ENCODE measurements around the gene EXOC6B. TPM values are rescaled to one million over a fixed set of nuclear protein-coding genes. Genes with fewer than 3 reads are reported as not detected.

Gene EXOC6B
- total and polyA plus RNA-seq, 7 donors = 4.4 to 26.8 (median 14.1) TPM

DNA sequence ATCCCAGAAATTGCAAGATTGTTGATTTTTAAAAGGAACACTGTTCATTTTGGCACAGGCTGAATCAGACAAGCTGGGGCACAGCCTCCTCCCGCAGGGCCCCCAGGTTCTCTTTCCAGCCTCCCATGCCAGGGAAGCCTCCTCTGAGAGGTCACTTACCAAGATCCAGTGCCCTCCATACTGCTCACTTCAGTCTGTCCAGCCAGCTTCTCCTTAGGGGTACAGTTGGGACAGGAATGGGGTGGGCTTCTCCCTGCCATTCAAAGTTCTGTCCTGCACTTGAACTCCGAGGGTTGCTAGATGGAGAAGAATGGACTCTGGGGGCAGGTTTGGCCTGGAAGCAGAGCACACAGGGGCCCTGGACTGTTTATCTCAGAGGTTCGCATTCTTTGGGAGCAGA lies 670.7 kb downstream of the EXOC6B start:
- 89 to 97% (median 95%) methylated on average over 3 of the region's 3 CpGs for WGBS, 3 donors

DNA sequence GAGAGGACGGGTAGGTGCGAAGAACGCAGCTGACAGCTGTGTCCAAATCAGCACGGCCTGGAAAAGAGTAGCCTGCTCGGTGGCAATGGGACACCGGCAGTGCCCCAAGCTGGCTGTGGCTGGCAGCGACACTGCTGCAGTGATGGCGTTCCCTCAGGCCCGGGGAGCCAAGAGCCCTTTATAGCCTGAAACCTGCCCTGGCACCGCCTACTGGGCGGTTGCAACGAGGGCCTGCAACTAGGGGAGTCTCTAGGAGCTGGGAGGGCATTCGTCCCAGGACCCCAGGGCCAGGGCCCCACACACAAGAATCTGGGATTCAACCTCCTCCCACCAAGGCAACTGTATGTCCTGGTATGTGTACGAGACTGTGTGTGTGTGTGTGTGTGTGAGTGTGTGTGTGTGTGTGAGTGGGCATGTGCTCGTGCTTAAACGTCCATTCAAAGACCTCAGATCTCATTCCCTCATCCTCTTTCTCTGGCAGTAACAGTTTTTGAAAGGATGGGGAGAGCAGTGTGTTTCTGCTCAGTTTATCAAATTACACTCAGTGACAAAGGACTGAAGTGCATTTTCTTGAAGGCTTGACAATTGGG lies 671.4 kb downstream of the EXOC6B start:
- intact Hi-C loops (cut with DNase I) = loop anchor here (5.0 to 10.0 kb wide), 4 partner anchors 232 to 607 kb away; no protein-coding TSS in a partner anchor
- Histone ChIP-seq H3K4me3 (no peak overlapping the region), H3K27me3 (ENCODE audit: insufficient read depth in 3 of 3, low read length in 2 of 3) (peaks cover 0 to 15% (median 3%) of the 10 kb centered on the region in 3 donors), H3K36me3 (ENCODE audit: insufficient read depth in 1 of 2, low read depth in 1 of 2) (no peaks in the 10 kb centered on the region), H3K9me3 (no peaks in the 10 kb centered on the region), H3K4me1 (peaks cover 5% of the 10 kb centered on the region), H3K27ac (no peak overlapping the region)
- 32 to 54% (median 32%) methylated on average over 16 of the region's 16 CpGs for WGBS, 3 donors
- peak; percentile 39 to 61 (median 46) for ATAC-seq
- peak in 1 of 2 donors; percentile 55 for DNase-seq
- TF ChIP-seq, protein P1, sequence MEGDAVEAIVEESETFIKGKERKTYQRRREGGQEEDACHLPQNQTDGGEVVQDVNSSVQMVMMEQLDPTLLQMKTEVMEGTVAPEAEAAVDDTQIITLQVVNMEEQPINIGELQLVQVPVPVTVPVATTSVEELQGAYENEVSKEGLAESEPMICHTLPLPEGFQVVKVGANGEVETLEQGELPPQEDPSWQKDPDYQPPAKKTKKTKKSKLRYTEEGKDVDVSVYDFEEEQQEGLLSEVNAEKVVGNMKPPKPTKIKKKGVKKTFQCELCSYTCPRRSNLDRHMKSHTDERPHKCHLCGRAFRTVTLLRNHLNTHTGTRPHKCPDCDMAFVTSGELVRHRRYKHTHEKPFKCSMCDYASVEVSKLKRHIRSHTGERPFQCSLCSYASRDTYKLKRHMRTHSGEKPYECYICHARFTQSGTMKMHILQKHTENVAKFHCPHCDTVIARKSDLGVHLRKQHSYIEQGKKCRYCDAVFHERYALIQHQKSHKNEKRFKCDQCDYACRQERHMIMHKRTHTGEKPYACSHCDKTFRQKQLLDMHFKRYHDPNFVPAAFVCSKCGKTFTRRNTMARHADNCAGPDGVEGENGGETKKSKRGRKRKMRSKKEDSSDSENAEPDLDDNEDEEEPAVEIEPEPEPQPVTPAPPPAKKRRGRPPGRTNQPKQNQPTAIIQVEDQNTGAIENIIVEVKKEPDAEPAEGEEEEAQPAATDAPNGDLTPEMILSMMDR (IDR thresholded peaks at IDR 0.05) = no peak

More for the DNA sequence above, 670.7 kb downstream of the EXOC6B start:
- H3K36me3 ChIP-seq (ENCODE audit: insufficient read depth in 1 of 2, low read depth in 1 of 2) = no peaks in the 10 kb centered on the region
- no peaks in the 10 kb centered on the region for H3K9me3 ChIP-seq
- intact Hi-C loops (cut with DNase I) = loop anchor here in 1 of 2 donors (10.0 kb wide), 1 partner anchor 590 kb away; no protein-coding TSS in a partner anchor
- no peaks in the 10 kb centered on the region for H3K4me1 ChIP-seq
- TF ChIP-seq, protein P1 (IDR thresholded peaks at IDR 0.05) = no peak
- no peak overlapping the region for H3K27ac ChIP-seq
- peaks cover 0 to 9% (median 0%) of the 10 kb centered on the region in 3 donors for H3K27me3 ChIP-seq (ENCODE audit: insufficient read depth in 3 of 3, low read length in 2 of 3)
- ATAC-seq (no peak), DNase-seq (no peak)
- H3K4me3 ChIP-seq = no peak overlapping the region

DNA sequence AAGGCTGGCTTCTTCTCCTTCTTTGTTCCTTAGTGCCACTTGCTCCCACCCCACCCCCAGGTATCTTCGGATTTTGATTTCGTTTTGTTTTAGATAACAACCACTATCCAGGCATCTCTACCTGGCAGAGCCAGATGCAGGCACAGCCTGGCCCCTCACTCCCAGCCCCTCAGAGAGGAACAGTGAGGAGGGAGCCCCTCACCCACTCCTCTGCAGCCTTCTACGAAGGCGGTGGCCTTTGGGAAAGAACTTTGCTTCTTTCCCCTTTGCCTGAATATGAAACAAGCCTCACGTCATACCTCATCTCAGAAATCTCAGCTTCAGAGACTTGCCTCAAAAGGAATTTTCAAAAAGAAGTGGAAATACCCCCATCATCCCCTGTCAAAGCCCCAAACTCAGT lies 671.9 kb downstream of the EXOC6B start:
- no peaks in the 10 kb centered on the region for H3K9me3 ChIP-seq
- no peak for ATAC-seq
- intact Hi-C loops (cut with DNase I) = loop anchor here (5.0 to 10.0 kb wide), 4 partner anchors 232 to 607 kb away; no protein-coding TSS in a partner anchor
- no peak for DNase-seq
- peaks cover 9% of the 10 kb centered on the region for H3K4me1 ChIP-seq
- H3K27me3 ChIP-seq (ENCODE audit: insufficient read depth in 3 of 3, low read length in 2 of 3) = peaks cover 0 to 20% (median 8%) of the 10 kb centered on the region in 3 donors
- H3K4me3 ChIP-seq = no peak overlapping the region
- TF ChIP-seq, protein P1 (IDR thresholded peaks at IDR 0.05) = no peak
- WGBS, 3 donors = 89 to 94% (median 93%) methylated on average over 5 of the region's 5 CpGs
- H3K36me3 ChIP-seq (ENCODE audit: insufficient read depth in 1 of 2, low read depth in 1 of 2) = no peaks in the 10 kb centered on the region
- H3K27ac ChIP-seq = no peak overlapping the region

DNA sequence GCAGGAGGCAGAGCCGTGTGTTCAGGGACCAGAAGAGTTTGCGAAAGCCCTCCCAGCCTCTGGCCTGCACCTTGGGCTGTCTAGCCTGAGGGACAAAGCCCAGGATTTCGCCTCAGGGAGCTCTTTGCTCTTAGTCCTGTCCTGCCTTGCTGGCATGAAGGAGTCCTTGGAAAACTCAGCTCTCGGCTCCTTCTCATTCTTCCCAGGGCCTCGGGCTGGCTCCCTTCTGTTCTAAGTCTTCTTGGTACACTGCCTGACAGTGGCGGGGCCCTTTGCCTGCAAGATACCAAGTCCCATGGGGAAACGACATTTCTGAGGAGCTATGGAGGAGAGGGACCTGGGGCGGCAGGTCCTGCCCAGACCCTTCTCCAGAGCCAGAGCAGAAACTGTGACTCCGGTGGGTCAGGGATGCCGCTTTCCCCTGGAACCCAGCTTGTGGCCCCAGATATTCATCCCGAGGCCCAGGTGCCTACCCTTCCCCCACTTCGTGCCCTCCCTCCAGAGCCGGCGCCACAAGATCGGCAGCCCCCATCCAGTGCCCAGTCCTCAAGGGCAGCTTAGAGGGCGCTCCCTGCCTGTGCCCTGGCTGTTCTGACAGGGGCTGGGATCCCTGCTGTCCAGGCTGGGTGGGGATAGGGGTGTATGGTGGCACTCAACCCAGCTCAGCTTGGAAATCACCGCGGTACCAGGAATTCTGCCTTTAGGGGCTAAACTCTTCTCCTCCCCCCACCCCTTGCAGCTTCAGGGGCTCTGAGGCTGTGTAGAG lies 672.6 kb downstream of the EXOC6B start:
- ATAC-seq (no peak), DNase-seq (no peak)
- 87 to 90% (median 89%) methylated on average over 17 to 18 of the region's 18 CpGs for WGBS, 3 donors

More for the DNA sequence above, 672.6 kb downstream of the EXOC6B start:
- H3K27me3 ChIP-seq (ENCODE audit: insufficient read depth in 3 of 3, low read length in 2 of 3) = peaks cover 0 to 24% (median 8%) of the 10 kb centered on the region in 3 donors
- intact Hi-C loops (cut with DNase I) = loop anchor here (5.0 to 10.0 kb wide), 4 partner anchors 231 to 606 kb away; no protein-coding TSS in a partner anchor
- TF ChIP-seq, protein P1 (IDR thresholded peaks at IDR 0.05) = no peak
- no peaks in the 10 kb centered on the region for H3K9me3 ChIP-seq
- H3K36me3 ChIP-seq (ENCODE audit: insufficient read depth in 1 of 2, low read depth in 1 of 2) = no peaks in the 10 kb centered on the region
- H3K4me3 ChIP-seq = no peak overlapping the region
- H3K4me1 ChIP-seq = peaks cover 9% of the 10 kb centered on the region
- H3K27ac ChIP-seq = no peak overlapping the region
